OCI-LY3 (cell line): ENCODE data around the gene RNPEP.

Experiments used
- H2AFZ ChIP-seq: fragments of 200-600, 300-600 bp; shearing (Covaris generic); 2 replicates; pipeline ENCODE4 v1.6.0; 2014; ENCODE audit warnings: antibody characterized with exemption, low read depth, low read length
- H3K27ac ChIP-seq: fragments of 200-600, 300-600 bp; sonication (generic); 2 replicates; pipeline ENCODE4 v1.5.1; 2014; ENCODE audit warnings: mild to moderate bottlenecking, low read length, moderate library complexity, mixed read lengths
- H3K27me3 ChIP-seq: fragments of 200-600, 300-600 bp; sonication (generic); 2 replicates; pipeline ENCODE4 v1.6.1; 2014; ENCODE audit warnings: low read depth, low read length, mixed read lengths
- H3K36me3 ChIP-seq: fragments of 200-600, 300-600 bp; sonication (generic); replicated peaks from 2 replicates; pipeline ENCODE3; 2014; ENCODE audit warnings: low read depth, low read length, mixed read lengths
- H3K4me1 ChIP-seq: fragments of 300-600, 200-600 bp; sonication (generic); 2 replicates; pipeline ENCODE4 v1.6.1; 2014; ENCODE audit warnings: low read length, mixed read lengths
- H3K4me2 ChIP-seq: fragments of 200-600, 300-600 bp; sonication (generic); 2 replicates; pipeline ENCODE4 v1.6.1; 2014; ENCODE audit warnings: low read length, mixed read lengths
- H3K4me3 ChIP-seq: fragments of 300-600, 200-600 bp; sonication (generic); 2 replicates; pipeline ENCODE4 v1.5.1; 2014; ENCODE audit warnings: antibody characterized with exemption, mild to moderate bottlenecking, low read length, moderate library complexity
- H3K79me2 ChIP-seq: fragments of 300-600, 200-600 bp; shearing (Covaris generic); 2 replicates; pipeline ENCODE4 v1.6.1; 2014; ENCODE audit warnings: mild to moderate bottlenecking, low read length, mixed read lengths
- H3K9ac ChIP-seq: fragments of 300-600, 200-600 bp; shearing (Covaris generic); 2 replicates; pipeline ENCODE4 v1.6.0; 2014; ENCODE audit warnings: mild to moderate bottlenecking, low read length, moderate library complexity
- H3K9me3 ChIP-seq: fragments of 200-600, 300-600 bp; shearing (Covaris generic); 2 replicates; pipeline ENCODE4 v1.6.1; 2014; ENCODE audit warnings: low read length, mixed read lengths; ENCODE audit not compliant: insufficient read depth
- H4K20me1 ChIP-seq: fragments of 200-600, 300-600 bp; sonication (generic); 2 replicates; pipeline ENCODE4 v1.6.1; 2016; ENCODE audit warnings: low read length, mixed read lengths; ENCODE audit not compliant: insufficient read depth
- EZH2phosphoT487 ChIP-seq: fragments of 200-600 bp; shearing (Covaris generic); IDR thresholded peaks from 2 replicates; pipeline ENCODE4 v1.6.1; 2018; ENCODE audit warnings: antibody characterized with exemption, mixed run types, low read depth
- TF ChIP-seq, protein P1 (sequence below): fragments of 200-600, 300-600 bp; sonication (generic); IDR thresholded peaks from 2 replicates; pipeline ENCODE4 v1.5.1; 2014; ENCODE audit warnings: antibody characterized with exemption, low read length, low read depth

RNPEP gene

DNA sequence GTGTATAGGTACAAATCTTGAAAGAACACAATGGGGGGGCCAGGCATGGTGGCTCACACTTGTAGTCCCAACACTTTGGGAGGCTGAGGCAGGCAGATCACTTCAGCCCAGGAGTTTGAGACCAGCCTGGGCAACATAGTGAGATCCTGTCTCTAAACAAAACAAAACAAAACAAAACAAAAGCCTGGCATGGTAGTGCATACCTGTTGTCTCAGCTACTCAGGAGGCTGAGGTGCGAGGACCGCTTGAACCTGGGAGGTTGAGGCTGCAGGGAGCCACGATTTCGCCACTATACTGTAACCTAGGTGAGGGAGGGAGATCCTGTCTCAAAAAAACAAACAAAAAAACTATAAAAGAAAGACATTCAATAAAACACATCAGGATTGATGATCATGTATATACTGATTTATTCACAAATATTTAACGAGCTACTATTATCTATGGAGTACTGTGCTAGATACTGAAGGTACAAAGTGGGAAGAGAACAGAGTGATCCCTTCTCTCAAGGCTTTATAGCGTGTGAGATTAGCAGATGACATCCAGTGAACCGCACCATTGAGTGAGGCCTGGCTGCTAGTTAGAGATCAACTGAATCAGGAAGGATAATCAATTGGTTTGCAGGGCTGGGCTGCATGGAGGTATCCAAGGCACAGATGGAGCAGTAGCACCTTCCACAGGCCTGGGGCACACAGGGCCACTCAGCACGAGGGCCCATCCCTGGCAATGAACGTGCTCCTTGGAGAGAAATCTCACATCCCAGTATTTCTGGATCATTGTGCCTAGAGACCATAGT is 54.3 kb downstream of the RNPEP start:
- Histone ChIP-seq H3K36me3 (no peaks in the 10 kb centered on the region), H3K27ac (no peak overlapping the region), H3K4me1 (peaks cover 15% of the 10 kb centered on the region), H3K79me2 (no peaks in the 10 kb centered on the region), H2AFZ (no peak overlapping the region), H4K20me1 (no peaks in the 10 kb centered on the region), H3K9me3 (no peaks in the 10 kb centered on the region), H3K4me3 (no peak overlapping the region), H3K27me3 (no peaks in the 10 kb centered on the region), H3K9ac (no peak overlapping the region), H3K4me2 (no peak overlapping the region)
- TF ChIP-seq EZH2phosphoT487, result no peak
- TF ChIP-seq, protein P1, sequence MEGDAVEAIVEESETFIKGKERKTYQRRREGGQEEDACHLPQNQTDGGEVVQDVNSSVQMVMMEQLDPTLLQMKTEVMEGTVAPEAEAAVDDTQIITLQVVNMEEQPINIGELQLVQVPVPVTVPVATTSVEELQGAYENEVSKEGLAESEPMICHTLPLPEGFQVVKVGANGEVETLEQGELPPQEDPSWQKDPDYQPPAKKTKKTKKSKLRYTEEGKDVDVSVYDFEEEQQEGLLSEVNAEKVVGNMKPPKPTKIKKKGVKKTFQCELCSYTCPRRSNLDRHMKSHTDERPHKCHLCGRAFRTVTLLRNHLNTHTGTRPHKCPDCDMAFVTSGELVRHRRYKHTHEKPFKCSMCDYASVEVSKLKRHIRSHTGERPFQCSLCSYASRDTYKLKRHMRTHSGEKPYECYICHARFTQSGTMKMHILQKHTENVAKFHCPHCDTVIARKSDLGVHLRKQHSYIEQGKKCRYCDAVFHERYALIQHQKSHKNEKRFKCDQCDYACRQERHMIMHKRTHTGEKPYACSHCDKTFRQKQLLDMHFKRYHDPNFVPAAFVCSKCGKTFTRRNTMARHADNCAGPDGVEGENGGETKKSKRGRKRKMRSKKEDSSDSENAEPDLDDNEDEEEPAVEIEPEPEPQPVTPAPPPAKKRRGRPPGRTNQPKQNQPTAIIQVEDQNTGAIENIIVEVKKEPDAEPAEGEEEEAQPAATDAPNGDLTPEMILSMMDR, result no peak

DNA sequence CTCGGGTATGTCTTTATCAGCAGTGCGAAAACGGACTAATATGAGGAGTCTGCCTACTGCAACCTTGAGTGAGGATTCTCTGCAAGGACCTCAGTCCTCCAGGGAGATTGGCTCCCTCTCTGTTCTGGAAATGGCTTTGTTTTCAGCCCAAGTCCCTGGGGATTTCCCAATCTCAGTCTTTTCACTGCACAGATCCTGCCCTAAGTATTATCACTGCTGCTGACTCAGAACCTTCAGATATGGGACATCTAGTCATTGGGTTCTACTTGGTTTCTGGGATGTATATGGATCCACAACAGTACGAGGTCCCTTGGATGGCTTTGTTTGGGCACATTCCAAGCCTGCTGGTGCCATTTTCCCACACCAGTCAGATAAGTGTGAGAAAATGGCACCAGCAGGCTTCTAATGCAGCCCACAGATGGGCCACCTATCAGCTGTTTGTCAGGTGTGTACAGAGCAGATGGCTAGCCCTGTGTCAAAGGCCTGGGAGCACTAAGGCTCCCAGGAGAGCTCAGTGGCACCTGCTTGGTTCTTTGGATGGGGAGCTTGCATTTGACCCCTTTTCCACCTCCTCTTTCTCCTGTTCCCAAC is 55.4 kb downstream of the RNPEP start:
- Histone ChIP-seq H3K27me3 (peaks cover 5% of the 10 kb centered on the region; the same call in 1 of the 2 replicates), H3K4me2 (no peak overlapping the region), H2AFZ (no peak overlapping the region), H4K20me1 (no peaks in the 10 kb centered on the region), H3K4me3 (no peak overlapping the region), H3K36me3 (no peaks in the 10 kb centered on the region), H3K9me3 (no peaks in the 10 kb centered on the region), H3K79me2 (no peaks in the 10 kb centered on the region), H3K9ac (no peak overlapping the region), H3K4me1 (peaks cover 15% of the 10 kb centered on the region), H3K27ac (no peak overlapping the region)
- TF ChIP-seq, protein P1, result no peak
- no peak for TF ChIP-seq EZH2phosphoT487

DNA sequence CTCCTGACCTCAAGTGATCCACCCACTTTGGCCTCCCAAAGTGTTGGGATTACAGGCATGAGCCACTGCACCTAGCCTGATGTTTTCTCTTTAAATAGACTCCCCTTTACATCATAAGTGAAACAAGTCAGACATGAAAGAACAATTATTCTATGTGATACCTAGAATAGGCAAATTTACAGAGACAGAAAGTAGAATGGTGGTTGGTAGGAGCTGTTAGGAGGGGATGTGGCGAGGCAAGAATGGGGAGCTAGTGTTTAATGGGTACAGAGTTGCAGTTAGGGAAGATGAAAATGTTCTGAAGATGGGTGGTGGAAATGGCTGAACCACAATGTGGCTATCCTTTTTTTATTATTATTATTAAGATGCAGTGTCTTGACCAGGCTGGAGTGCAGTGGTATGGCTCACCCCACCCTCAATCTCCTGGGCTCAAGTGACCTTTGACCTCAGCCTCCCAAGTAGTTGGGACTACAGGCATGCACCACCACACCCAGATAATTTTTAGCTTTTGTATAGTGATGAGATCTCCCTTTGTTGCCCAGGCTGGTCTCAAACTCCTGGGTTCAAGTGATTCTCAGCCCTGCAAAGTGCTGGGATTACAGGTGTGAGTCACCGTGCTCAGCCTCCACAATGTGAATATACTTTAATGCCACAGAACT is 56.4 kb downstream of the RNPEP start:
- H3K4me1 ChIP-seq, result peaks cover 20% of the 10 kb centered on the region
- no peak overlapping the region for H3K4me2 ChIP-seq
- peaks cover 5% of the 10 kb centered on the region; the same call in 1 of the 2 replicates for H3K27me3 ChIP-seq
- no peaks in the 10 kb centered on the region for H3K36me3 ChIP-seq
- H2AFZ ChIP-seq, result no peak overlapping the region
- H3K27ac ChIP-seq, result no peak overlapping the region
- H3K9me3 ChIP-seq, result no peaks in the 10 kb centered on the region
- no peaks in the 10 kb centered on the region for H4K20me1 ChIP-seq
- no peak overlapping the region for H3K4me3 ChIP-seq
- H3K79me2 ChIP-seq, result no peaks in the 10 kb centered on the region
- no peak overlapping the region for H3K9ac ChIP-seq
- TF ChIP-seq EZH2phosphoT487, result no peak
- TF ChIP-seq, protein P1, result no peak

DNA sequence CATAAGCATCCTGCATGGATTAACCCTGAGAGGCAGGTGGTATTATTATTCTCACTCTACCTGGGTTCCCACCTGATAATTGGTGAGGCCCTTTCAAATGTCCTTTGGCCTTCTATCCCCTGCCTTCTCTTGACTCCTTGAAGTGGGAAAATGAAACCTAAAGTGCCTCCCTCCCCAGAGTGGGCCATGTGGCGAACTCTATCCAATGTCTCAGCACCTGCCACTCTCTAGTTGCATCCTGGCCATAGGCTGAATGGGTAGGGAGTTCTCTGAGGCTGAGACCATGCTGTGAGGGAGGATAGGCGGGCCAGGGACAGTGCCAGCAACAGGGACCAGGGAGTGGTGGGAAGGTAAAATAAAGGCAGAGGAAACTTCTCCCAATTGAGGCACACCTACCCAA is 63.3 kb downstream of the RNPEP start:
- H3K27ac ChIP-seq, result no peak overlapping the region
- peaks cover 5% of the 10 kb centered on the region for H3K4me1 ChIP-seq
- H3K4me2 ChIP-seq, result no peak overlapping the region
- no peaks in the 10 kb centered on the region for H4K20me1 ChIP-seq
- peaks cover 5% of the 10 kb centered on the region; the same call in 1 of the 2 replicates for H3K27me3 ChIP-seq
- H2AFZ ChIP-seq, result no peak overlapping the region
- no peaks in the 10 kb centered on the region for H3K9me3 ChIP-seq
- no peaks in the 10 kb centered on the region for H3K36me3 ChIP-seq
- H3K79me2 ChIP-seq, result no peaks in the 10 kb centered on the region
- no peak overlapping the region for H3K4me3 ChIP-seq
- TF ChIP-seq, protein P1, result no peak
- no peak for TF ChIP-seq EZH2phosphoT487
- H3K9ac ChIP-seq, result no peak overlapping the region
